HCT116 (cell line): ENCODE measurements around the gene TRRAP. TPM values are rescaled to one million over a fixed set of nuclear protein-coding genes. Genes with fewer than 3 reads are reported as not detected.

Experiments used
- ATAC-seq: fragments of 200-7000 bp; cut with Tn5 transposase; 2 replicates; pipeline ENCODE4 v1.9.1; 2020; ENCODE audit warnings: mild to moderate bottlenecking, moderate library complexity
- BruUV-seq: library from RNA; stranded (reverse); fragments of 400-500 nt; replicated peaks from 2 replicates; lab custom pipeline; 2021; lab: Mats Ljungman, UMichigan
- CTCF ChIA-PET: fragments of 300-600 bp; sonication (Branson Sonifier 250); formaldehyde crosslinking; loops from one replicate; lab custom pipeline; 2021; ENCODE audit warnings: antibody characterized with exemption; lab: Charles Lee
- POLR2A ChIA-PET: fragments of 300-600, 350-600 bp; sonication (Branson Sonifier 250); formaldehyde crosslinking; loops from one replicate; lab custom pipeline; 2021; ENCODE audit warnings: antibody characterized with exemption; lab: Charles Lee
- RAD21 ChIA-PET, 2 experiments: fragments of 300-600 bp; sonication (Branson Sonifier 250); formaldehyde crosslinking; loops; one replicate each; lab custom pipeline; 2023; ENCODE audit warnings: low total read pairs in 2 of 2; ENCODE audit not compliant: uncharacterized antibody in 2 of 2, unreplicated experiment in 2 of 2, low non-redundant PET in 1 of 2; lab: Charles Lee
- DNase-seq: peaks from one replicate; pipeline ENCODE4 v3.0.0-alpha.2; 2010; ENCODE audit warnings: low read depth, low spot score
- H2AFZ ChIP-seq: fragments of 200-600 bp; shearing (Covaris generic), sonication (generic); 2 replicates; pipeline ENCODE4 v1.6.1; 2017; ENCODE audit warnings: low read depth, mixed run types, mixed read lengths, antibody characterized with exemption, low read length; ENCODE audit not compliant: poor library complexity, severe bottlenecking
- H3K27ac ChIP-seq: 2 replicates; pipeline ENCODE4 v1.5.1; 2012; ENCODE audit warnings: low read depth, low read length
- H3K27me3 ChIP-seq: fragments of 200-600 bp; sonication (generic); 2 replicates; pipeline ENCODE4 v1.6.1; 2016; ENCODE audit warnings: mixed run types, low read length, mixed read lengths; ENCODE audit not compliant: insufficient read depth
- H3K36me3 ChIP-seq, 2 experiments: fragments of 200-500 bp in 1 of 2; fragments of 200-600 bp in 1 of 2; sonication (Bioruptor generic) in 1 of 2; sonication (generic) in 1 of 2; 2 replicates each; pipeline versions ENCODE4 v1.5.1 to v1.6.1; 2014 to 2016; ENCODE audit warnings: low read length in 2 of 2, inconsistent platforms in 1 of 2, mixed read lengths in 1 of 2, mixed run types in 1 of 2; ENCODE audit not compliant: insufficient read depth in 2 of 2, control insufficient read depth in 1 of 2
- H3K4me1 ChIP-seq, 2 experiments: fragments of 200-600 bp in 1 of 2; sonication (generic) in 1 of 2; 2 replicates each; pipeline versions ENCODE4 v1.5.1 to v1.6.1; 2012 to 2017; ENCODE audit warnings: low read length in 2 of 2, inconsistent platforms in 1 of 2, mild to moderate bottlenecking in 1 of 2, mixed read lengths in 1 of 2, mixed run types in 1 of 2, moderate library complexity in 1 of 2; ENCODE audit not compliant: insufficient read depth in 2 of 2, control insufficient read depth in 1 of 2
- H3K4me2 ChIP-seq: fragments of 200-600 bp; sonication (generic); 2 replicates; pipeline ENCODE4 v1.6.1; 2017; ENCODE audit warnings: mixed run types, low read length, mixed read lengths
- H3K4me3 ChIP-seq, 2 experiments: fragments of 200-600 bp in 1 of 2; sonication (generic) in 1 of 2; replicated peaks in 1 of 2; 2 replicates each; pipeline ENCODE4 v1.5.1; 2011 to 2016; ENCODE audit warnings: low read length in 2 of 2, control low read depth in 1 of 2, low read depth in 1 of 2, mild to moderate bottlenecking in 1 of 2, mixed read lengths in 1 of 2, mixed run types in 1 of 2
- H3K79me2 ChIP-seq: fragments of 200-600 bp; sonication (generic); 2 replicates; pipeline ENCODE4 v1.6.1; 2017; ENCODE audit warnings: mild to moderate bottlenecking, mixed run types, low read length, moderate library complexity, mixed read lengths; ENCODE audit not compliant: insufficient read depth
- H3K9ac ChIP-seq: fragments of 200-600 bp; sonication (generic); 2 replicates; pipeline ENCODE4 v1.6.1; 2016; ENCODE audit warnings: low read length, mixed read lengths
- H3K9me2 ChIP-seq: fragments of 200-600 bp; sonication (generic), shearing (Covaris generic); 2 replicates; pipeline ENCODE4 v1.6.1; 2017; ENCODE audit warnings: mixed run types, mild to moderate bottlenecking, moderate library complexity; ENCODE audit not compliant: insufficient read depth
- H3K9me3 ChIP-seq, 2 experiments: fragments of 200-500 bp in 1 of 2; fragments of 200-600 bp in 1 of 2; sonication (Bioruptor generic) in 1 of 2; sonication (generic) in 1 of 2; 2 replicates each; pipeline ENCODE4 v1.6.1; 2014 to 2017; ENCODE audit warnings: low read length in 2 of 2, mixed read lengths in 2 of 2, inconsistent platforms in 1 of 2, low read depth in 1 of 2, mild to moderate bottlenecking in 1 of 2, mixed run types in 1 of 2, moderate library complexity in 1 of 2; ENCODE audit not compliant: control insufficient read depth in 1 of 2, insufficient read depth in 1 of 2
- H4K20me1 ChIP-seq: fragments of 200-600 bp; sonication (generic), shearing (Covaris generic); 2 replicates; pipeline ENCODE4 v1.6.1; 2017; ENCODE audit warnings: mixed run types, mild to moderate bottlenecking, moderate library complexity; ENCODE audit not compliant: insufficient read depth
- CBX3 ChIP-seq: IDR thresholded peaks from 2 replicates; pipeline ENCODE4 v1.6.1; 2012; ENCODE audit warnings: low read depth
- CEBPB ChIP-seq: IDR thresholded peaks from 2 replicates; pipeline ENCODE4 v1.6.1; 2012; ENCODE audit warnings: low read depth
- CTCF ChIP-seq, 3 experiments: fragments of 200-600 bp in 1 of 3; sonication (generic) in 1 of 3; IDR thresholded peaks in 2 of 3; conservative IDR thresholded peaks in 1 of 3; 2 replicates each; pipeline ENCODE4 v1.5.1; 2012 to 2017; ENCODE audit warnings: low read depth in 2 of 3, low read length in 2 of 3, antibody characterized with exemption in 1 of 3, borderline replicate concordance in 1 of 3, control low read depth in 1 of 3, mild to moderate bottlenecking in 1 of 3, mixed read lengths in 1 of 3, mixed run types in 1 of 3, moderate library complexity in 1 of 3; ENCODE audit not compliant: insufficient read depth in 1 of 3
- EGR1 ChIP-seq: IDR thresholded peaks from 2 replicates; pipeline ENCODE4 v1.6.1; 2012; ENCODE audit warnings: low read depth
- EZH2 ChIP-seq: fragments of 200-600 bp; sonication (generic); IDR thresholded peaks from 2 replicates; pipeline ENCODE4 v1.6.1; 2017; ENCODE audit warnings: antibody characterized with exemption, mixed run types
- EZH2phosphoT487 ChIP-seq: fragments of 200-600 bp; IDR thresholded peaks from 2 replicates; pipeline ENCODE4 v1.6.1; 2018; ENCODE audit warnings: antibody characterized with exemption, borderline replicate concordance
- FOSL1 ChIP-seq: IDR thresholded peaks from 2 replicates; pipeline ENCODE4 v1.6.1; 2012; ENCODE audit warnings: low read depth
- JUND ChIP-seq: IDR thresholded peaks from 2 replicates; pipeline ENCODE4 v1.6.1; 2012
- MAX ChIP-seq: IDR thresholded peaks from 2 replicates; pipeline ENCODE4 v1.6.1; 2012
- POLR2A ChIP-seq: IDR thresholded peaks from 2 replicates; pipeline ENCODE4 v1.7.0; 2011; ENCODE audit warnings: borderline replicate concordance; ENCODE audit not compliant: insufficient read depth, insufficient read length; ENCODE audit errors: extremely low read depth
- POLR2AphosphoS5 ChIP-seq: IDR thresholded peaks from 2 replicates; pipeline ENCODE4 v1.6.1; 2011; ENCODE audit warnings: mild to moderate bottlenecking, low read depth, low read length, moderate library complexity
- RAD21 ChIP-seq: IDR thresholded peaks from 2 replicates; pipeline ENCODE4 v1.6.1; 2012; ENCODE audit warnings: low read depth, mild to moderate bottlenecking
- REST ChIP-seq: IDR thresholded peaks from 2 replicates; pipeline ENCODE4 v1.6.1; 2012; ENCODE audit warnings: low read depth
- SIN3A ChIP-seq: IDR thresholded peaks from 2 replicates; pipeline ENCODE4 v1.6.1; 2012; ENCODE audit warnings: low read depth
- SP1 ChIP-seq: IDR thresholded peaks from 2 replicates; pipeline ENCODE4 v1.6.1; 2012; ENCODE audit warnings: low read depth
- SRF ChIP-seq: IDR thresholded peaks from 2 replicates; pipeline ENCODE4 v1.6.1; 2012; ENCODE audit warnings: low read depth
- YY1 ChIP-seq: IDR thresholded peaks from 2 replicates; pipeline ENCODE4 v1.6.1; 2011; ENCODE audit warnings: low read length, low read depth, moderate library complexity, mild to moderate bottlenecking; ENCODE audit not compliant: insufficient replicate concordance; ENCODE audit errors: extremely low read depth
- ZBTB33 ChIP-seq: IDR thresholded peaks from 2 replicates; pipeline ENCODE4 v1.6.1; 2011; ENCODE audit warnings: mild to moderate bottlenecking, low read length, moderate library complexity; ENCODE audit not compliant: insufficient replicate concordance; ENCODE audit errors: extremely low read depth
- ZFX ChIP-seq: fragments of 450-650 bp; IDR thresholded peaks from 2 replicates; pipeline ENCODE4 v1.6.1; 2017
- intact Hi-C: fragments of 100-400 bp; cut with micrococcal nuclease; formaldehyde crosslinking; loops from 2 replicates; pipeline ENCODE4 v1.10.0; 2022
- total RNA-seq: library from RNA; stranded (reverse); gene quantifications from one replicate; pipeline ENCODE4 v1.2.1, GENCODE V29; 2021; ENCODE audit not compliant: unreplicated experiment

Gene TRRAP
- total RNA-seq, 1 experiment from 2014 or later = 44.5 TPM

DNA sequence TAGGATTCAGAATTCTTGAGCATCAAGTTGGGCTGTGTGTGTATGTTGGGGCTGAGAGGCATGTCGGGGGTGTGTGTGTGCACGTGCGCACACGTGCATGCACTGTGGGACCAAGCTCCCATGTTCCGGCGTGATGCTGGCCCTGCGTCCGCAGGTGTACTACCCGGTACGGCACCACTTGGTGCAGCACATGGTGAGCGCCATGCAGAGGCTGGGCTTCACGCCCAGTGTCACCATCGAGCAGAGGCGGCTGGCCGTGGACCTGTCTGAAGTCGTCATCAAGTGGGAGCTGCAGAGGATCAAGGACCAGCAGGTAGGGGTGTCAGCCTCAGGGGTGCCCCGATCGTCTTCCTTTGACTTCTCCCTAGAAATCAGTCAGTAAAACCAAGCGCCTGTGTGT is 77.7 kb downstream of the TRRAP start:
- H3K4me2 ChIP-seq = no peak overlapping the region
- CTCF ChIA-PET = no interaction called here
- DNase-seq = no peak
- H3K27me3 ChIP-seq = no peaks in the 10 kb centered on the region
- peaks cover 47 to 65% of the 10 kb centered on the region in 2 experiments; a peak in 3 of 4 replicates for H3K36me3 ChIP-seq
- H4K20me1 ChIP-seq = peaks cover 3% of the 10 kb centered on the region; the same call in 1 of the 2 replicates
- TF ChIP-seq YY1 (no peak), ZBTB33 (no peak), SIN3A (no peak), EZH2phosphoT487 (no peak), CTCF (IDR thresholded peaks at IDR 0.05 in 2 of 3, conservative IDR thresholded peaks at IDR 0.05 in 1 of 3; ENCODE audit: borderline replicate concordance in 1 of 3, insufficient read depth in 1 of 3, low read depth in 2 of 3, low read length in 2 of 3) (no peak), MAX (no peak), FOSL1 (no peak), POLR2A (no peak), EZH2 (no peak), ZFX (no peak), SP1 (no peak), SRF (no peak), RAD21 (no peak), CBX3 (no peak), REST (no peak), EGR1 (no peak), POLR2AphosphoS5 (no peak), JUND (no peak), CEBPB (no peak)
- TF ChIP-seq, all 23 proteins: peak for 0
- Histone ChIP-seq H2AFZ (no peak overlapping the region), H3K79me2 (no peaks in the 10 kb centered on the region), H3K9me2 (no peaks in the 10 kb centered on the region), H3K4me3 (no peak overlapping the region), H3K4me1 (no peaks in the 10 kb centered on the region), H3K27ac (no peak overlapping the region), H3K9ac (no peak overlapping the region), H3K9me3 (no peaks in the 10 kb centered on the region)
- ChIA-PET RAD21 (no interaction called here), POLR2A (no interaction called here)
- intact Hi-C loops = no loop called here
- no TSS peak for BruUV-seq
- ATAC-seq = no peak
